ENCODE results near the gene USP36.

- TF ChIP-seq CTCF (IDR thresholded peaks at IDR 0.05) (no peak), EP300 (IDR thresholded peaks at IDR 0.05; ENCODE audit: low read depth) (no peak)
These were observed 43.7 kb upstream of the USP36 start for GRCh38 chr17:78884148-78884825.
